OCI-LY3 (cell line): Measurements from ENCODE around the gene HSPG2.

ENCODE experiments used
- H2AFZ ChIP-seq: fragments of 200-600, 300-600 bp; shearing (Covaris generic); 2 replicates; pipeline ENCODE4 v1.6.0; 2014; ENCODE audit warnings: antibody characterized with exemption, low read depth, low read length
- H3K27ac ChIP-seq: fragments of 200-600, 300-600 bp; sonication (generic); 2 replicates; pipeline ENCODE4 v1.5.1; 2014; ENCODE audit warnings: mild to moderate bottlenecking, low read length, moderate library complexity, mixed read lengths
- H3K27me3 ChIP-seq: fragments of 200-600, 300-600 bp; sonication (generic); 2 replicates; pipeline ENCODE4 v1.6.1; 2014; ENCODE audit warnings: low read depth, low read length, mixed read lengths
- H3K36me3 ChIP-seq: fragments of 200-600, 300-600 bp; sonication (generic); replicated peaks from 2 replicates; pipeline ENCODE3; 2014; ENCODE audit warnings: low read depth, low read length, mixed read lengths
- H3K4me1 ChIP-seq: fragments of 300-600, 200-600 bp; sonication (generic); 2 replicates; pipeline ENCODE4 v1.6.1; 2014; ENCODE audit warnings: low read length, mixed read lengths
- H3K4me2 ChIP-seq: fragments of 200-600, 300-600 bp; sonication (generic); 2 replicates; pipeline ENCODE4 v1.6.1; 2014; ENCODE audit warnings: low read length, mixed read lengths
- H3K4me3 ChIP-seq: fragments of 300-600, 200-600 bp; sonication (generic); 2 replicates; pipeline ENCODE4 v1.5.1; 2014; ENCODE audit warnings: antibody characterized with exemption, mild to moderate bottlenecking, low read length, moderate library complexity
- H3K79me2 ChIP-seq: fragments of 300-600, 200-600 bp; shearing (Covaris generic); 2 replicates; pipeline ENCODE4 v1.6.1; 2014; ENCODE audit warnings: mild to moderate bottlenecking, low read length, mixed read lengths
- H3K9ac ChIP-seq: fragments of 300-600, 200-600 bp; shearing (Covaris generic); 2 replicates; pipeline ENCODE4 v1.6.0; 2014; ENCODE audit warnings: mild to moderate bottlenecking, low read length, moderate library complexity
- H3K9me3 ChIP-seq: fragments of 200-600, 300-600 bp; shearing (Covaris generic); 2 replicates; pipeline ENCODE4 v1.6.1; 2014; ENCODE audit warnings: low read length, mixed read lengths; ENCODE audit not compliant: insufficient read depth
- H4K20me1 ChIP-seq: fragments of 200-600, 300-600 bp; sonication (generic); 2 replicates; pipeline ENCODE4 v1.6.1; 2016; ENCODE audit warnings: low read length, mixed read lengths; ENCODE audit not compliant: insufficient read depth
- EZH2phosphoT487 ChIP-seq: fragments of 200-600 bp; shearing (Covaris generic); IDR thresholded peaks from 2 replicates; pipeline ENCODE4 v1.6.1; 2018; ENCODE audit warnings: antibody characterized with exemption, mixed run types, low read depth
- TF ChIP-seq, protein P1 (sequence below): fragments of 200-600, 300-600 bp; sonication (generic); IDR thresholded peaks from 2 replicates; pipeline ENCODE4 v1.5.1; 2014; ENCODE audit warnings: antibody characterized with exemption, low read length, low read depth

HSPG2 gene

DNA sequence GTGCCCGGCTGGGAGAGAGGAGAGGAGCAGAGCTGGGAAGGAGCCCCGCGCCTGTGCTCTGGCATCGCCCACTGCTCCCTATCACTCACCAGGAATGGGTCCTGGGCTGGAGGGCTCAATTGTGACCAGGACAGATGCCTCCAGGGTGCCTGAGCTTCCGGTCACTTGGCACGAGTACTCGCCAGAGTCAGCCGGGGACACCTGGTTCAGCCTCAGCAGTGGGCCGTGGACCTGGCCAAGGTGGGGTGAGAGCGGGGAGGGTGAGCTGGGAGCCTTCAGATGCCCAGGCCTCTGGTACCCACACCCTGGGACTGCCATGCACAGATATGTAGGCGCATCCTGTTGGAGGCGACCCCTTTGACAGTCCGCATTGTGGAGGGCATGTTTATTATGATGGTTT is 93.9 kb downstream of the HSPG2 start:
- H3K9me3 ChIP-seq: no peaks in the 10 kb centered on the region
- H3K4me2 ChIP-seq: no peak overlapping the region
- no peaks in the 10 kb centered on the region for H3K79me2 ChIP-seq
- no peak overlapping the region for H3K4me3 ChIP-seq
- no peaks in the 10 kb centered on the region for H3K4me1 ChIP-seq
- H3K27me3 ChIP-seq: no peaks in the 10 kb centered on the region
- no peak overlapping the region for H3K9ac ChIP-seq
- H3K36me3 ChIP-seq: no peaks in the 10 kb centered on the region
- no peak for TF ChIP-seq EZH2phosphoT487
- no peaks in the 10 kb centered on the region for H4K20me1 ChIP-seq
- H2AFZ ChIP-seq: no peak overlapping the region
- H3K27ac ChIP-seq: no peak overlapping the region

DNA sequence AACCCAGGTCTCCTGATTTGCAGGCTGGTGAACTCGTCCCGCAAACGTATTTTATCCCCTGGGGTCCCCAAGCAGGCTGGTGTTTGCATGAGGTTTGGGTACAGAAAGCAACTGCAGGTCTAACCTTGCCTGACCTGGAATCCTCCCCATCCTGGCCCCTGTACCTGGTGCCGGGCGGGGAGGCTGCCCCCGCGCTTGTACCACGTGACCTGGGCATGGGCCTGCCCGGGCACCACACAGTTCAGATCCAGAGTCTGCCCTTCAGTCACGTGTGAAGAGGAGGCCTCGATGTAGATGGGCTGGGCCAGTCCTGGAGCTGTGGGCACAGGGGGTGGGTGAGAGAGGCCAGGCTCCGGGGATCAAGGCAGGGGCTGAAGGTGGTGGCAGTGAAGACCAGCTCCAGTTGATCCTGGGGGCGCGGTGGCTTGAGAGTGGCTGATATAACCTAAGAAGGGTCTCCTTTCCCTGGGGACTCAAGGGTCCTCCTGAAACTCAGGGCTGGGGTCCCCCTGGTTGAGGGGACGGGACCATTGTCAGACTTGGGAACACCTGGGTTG is 94.4 kb downstream of the HSPG2 start:
- no peak overlapping the region for H3K27ac ChIP-seq
- H3K9me3 ChIP-seq: no peaks in the 10 kb centered on the region
- H3K4me1 ChIP-seq: no peaks in the 10 kb centered on the region
- no peak overlapping the region for H3K4me2 ChIP-seq
- no peaks in the 10 kb centered on the region for H3K36me3 ChIP-seq
- no peak overlapping the region for H3K4me3 ChIP-seq
- H4K20me1 ChIP-seq: no peaks in the 10 kb centered on the region
- no peaks in the 10 kb centered on the region for H3K27me3 ChIP-seq
- no peak overlapping the region for H2AFZ ChIP-seq
- TF ChIP-seq, protein P1, sequence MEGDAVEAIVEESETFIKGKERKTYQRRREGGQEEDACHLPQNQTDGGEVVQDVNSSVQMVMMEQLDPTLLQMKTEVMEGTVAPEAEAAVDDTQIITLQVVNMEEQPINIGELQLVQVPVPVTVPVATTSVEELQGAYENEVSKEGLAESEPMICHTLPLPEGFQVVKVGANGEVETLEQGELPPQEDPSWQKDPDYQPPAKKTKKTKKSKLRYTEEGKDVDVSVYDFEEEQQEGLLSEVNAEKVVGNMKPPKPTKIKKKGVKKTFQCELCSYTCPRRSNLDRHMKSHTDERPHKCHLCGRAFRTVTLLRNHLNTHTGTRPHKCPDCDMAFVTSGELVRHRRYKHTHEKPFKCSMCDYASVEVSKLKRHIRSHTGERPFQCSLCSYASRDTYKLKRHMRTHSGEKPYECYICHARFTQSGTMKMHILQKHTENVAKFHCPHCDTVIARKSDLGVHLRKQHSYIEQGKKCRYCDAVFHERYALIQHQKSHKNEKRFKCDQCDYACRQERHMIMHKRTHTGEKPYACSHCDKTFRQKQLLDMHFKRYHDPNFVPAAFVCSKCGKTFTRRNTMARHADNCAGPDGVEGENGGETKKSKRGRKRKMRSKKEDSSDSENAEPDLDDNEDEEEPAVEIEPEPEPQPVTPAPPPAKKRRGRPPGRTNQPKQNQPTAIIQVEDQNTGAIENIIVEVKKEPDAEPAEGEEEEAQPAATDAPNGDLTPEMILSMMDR: no peak
- TF ChIP-seq EZH2phosphoT487: no peak
- H3K9ac ChIP-seq: no peak overlapping the region
- no peaks in the 10 kb centered on the region for H3K79me2 ChIP-seq

DNA sequence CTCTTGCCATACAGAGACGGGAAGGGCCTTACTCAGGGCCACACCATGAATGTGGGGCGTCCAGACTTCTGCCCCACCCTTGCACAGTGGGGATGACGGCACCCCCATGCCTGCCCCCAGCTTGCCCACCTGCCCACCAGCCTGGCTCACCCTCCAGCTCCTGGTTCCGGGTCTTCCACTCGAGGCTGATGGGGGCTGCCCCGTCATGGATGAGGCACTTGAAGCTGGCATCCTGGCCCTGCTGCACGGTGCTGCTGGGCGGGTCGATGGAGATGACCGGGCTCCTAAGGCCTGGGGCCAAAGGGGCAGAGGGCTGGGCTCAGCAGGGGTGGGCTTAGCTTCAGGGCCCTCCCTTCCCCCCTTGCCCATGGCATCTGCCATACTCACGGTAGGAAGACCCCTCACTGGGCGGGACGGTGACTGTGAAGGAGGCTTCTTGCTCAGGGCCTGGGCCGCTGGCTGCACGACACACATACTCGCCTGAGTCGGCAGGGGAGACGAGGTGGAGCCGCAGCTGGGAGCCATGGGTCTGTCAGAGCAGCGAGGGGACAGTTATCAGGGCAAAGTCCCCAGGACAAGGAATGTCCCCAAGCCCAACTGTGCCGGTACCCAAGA is 95.2 kb downstream of the HSPG2 start:
- TF ChIP-seq, protein P1: no peak
- TF ChIP-seq EZH2phosphoT487: no peak

DNA sequence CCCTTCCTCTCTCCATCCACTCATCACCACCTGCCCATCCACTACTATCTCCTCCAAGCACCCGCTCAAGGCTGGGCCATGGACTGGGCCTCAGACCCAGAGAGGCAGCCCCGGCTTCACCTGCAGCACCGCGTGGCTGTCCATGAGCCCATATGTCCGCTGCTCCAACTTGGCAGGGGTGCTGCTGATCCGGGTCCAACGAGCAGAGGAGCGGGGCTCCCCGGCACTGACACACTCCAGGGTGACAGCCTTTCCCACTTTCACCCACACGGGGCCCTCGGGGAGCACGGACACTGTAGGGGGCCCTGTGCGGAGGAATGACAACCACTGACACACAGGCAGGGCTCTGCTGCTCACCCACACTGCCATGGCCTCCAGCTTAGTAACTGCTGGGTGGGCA is 96.1 kb downstream of the HSPG2 start:
- Histone ChIP-seq H4K20me1 (no peaks in the 10 kb centered on the region), H3K9ac (no peak overlapping the region), H3K27ac (no peak overlapping the region), H3K79me2 (no peaks in the 10 kb centered on the region), H3K4me2 (no peak overlapping the region), H2AFZ (no peak overlapping the region), H3K9me3 (no peaks in the 10 kb centered on the region), H3K27me3 (no peaks in the 10 kb centered on the region), H3K4me3 (no peak overlapping the region), H3K36me3 (no peaks in the 10 kb centered on the region), H3K4me1 (no peaks in the 10 kb centered on the region)
- no peak for TF ChIP-seq EZH2phosphoT487
- TF ChIP-seq, protein P1: no peak

More for the DNA sequence above, 95.2 kb downstream of the HSPG2 start:
- no peaks in the 10 kb centered on the region for H3K4me1 ChIP-seq
- no peak overlapping the region for H3K27ac ChIP-seq
- H3K9me3 ChIP-seq: no peaks in the 10 kb centered on the region
- no peaks in the 10 kb centered on the region for H3K27me3 ChIP-seq
- H4K20me1 ChIP-seq: no peaks in the 10 kb centered on the region
- no peak overlapping the region for H3K9ac ChIP-seq
- no peak overlapping the region for H3K4me3 ChIP-seq
- no peaks in the 10 kb centered on the region for H3K36me3 ChIP-seq
- H3K79me2 ChIP-seq: no peaks in the 10 kb centered on the region
- H3K4me2 ChIP-seq: no peak overlapping the region
- H2AFZ ChIP-seq: no peak overlapping the region
